Mesenchymal stem cell (in vitro differentiated cells and primary cell): ENCODE measurements around the gene TEP1.

Experiments used
- DNase-seq: peaks from one replicate; pipeline ENCODE4 v3.0.0-alpha.2; 2013
- H2AFZ ChIP-seq: one replicate; pipeline ENCODE4 v1.6.1; 2013; ENCODE audit warnings: low read depth, mild to moderate bottlenecking, control low read depth, inconsistent platforms, low read length, moderate library complexity
- H2AK5ac ChIP-seq: 2 replicates; pipeline ENCODE4 v1.6.1; 2013; ENCODE audit warnings: low read length, moderate library complexity, mild to moderate bottlenecking, inconsistent platforms; ENCODE audit not compliant: severe bottlenecking
- H2BK120ac ChIP-seq: one replicate; pipeline ENCODE4 v1.6.1; 2013; ENCODE audit warnings: low read depth, mild to moderate bottlenecking, inconsistent platforms, low read length, moderate library complexity
- H2BK12ac ChIP-seq, 2 experiments: one replicate each; pipeline ENCODE4 v1.6.1; 2013; ENCODE audit warnings: inconsistent platforms in 2 of 2, low read length in 2 of 2, mild to moderate bottlenecking in 2 of 2, moderate library complexity in 2 of 2, control low read depth in 1 of 2
- H2BK15ac ChIP-seq: one replicate; pipeline ENCODE4 v1.6.1; 2013; ENCODE audit warnings: mild to moderate bottlenecking, low read depth, inconsistent platforms; ENCODE audit not compliant: poor library complexity, severe bottlenecking
- H2BK5ac ChIP-seq: 2 replicates; pipeline ENCODE4 v1.6.1; 2013; ENCODE audit warnings: low read depth, mild to moderate bottlenecking, low read length, control low read depth, inconsistent platforms; ENCODE audit not compliant: poor library complexity, severe bottlenecking
- H3K14ac ChIP-seq, 2 experiments: one replicate each; pipeline ENCODE4 v1.6.1; 2013; ENCODE audit warnings: inconsistent platforms in 2 of 2, low read length in 2 of 2, control low read depth in 1 of 2, mild to moderate bottlenecking in 1 of 2, moderate library complexity in 1 of 2
- H3K18ac ChIP-seq, 2 experiments: one replicate each; pipeline ENCODE4 v1.6.1; 2013; ENCODE audit warnings: inconsistent platforms in 2 of 2, low read length in 2 of 2, control low read depth in 1 of 2, low read depth in 1 of 2, mild to moderate bottlenecking in 1 of 2
- H3K23ac ChIP-seq, 2 experiments: one replicate each; pipeline ENCODE4 v1.6.1; 2013; ENCODE audit warnings: inconsistent platforms in 2 of 2, low read length in 2 of 2, mild to moderate bottlenecking in 2 of 2, moderate library complexity in 2 of 2, control low read depth in 1 of 2
- H3K27ac ChIP-seq: 2 replicates; pipeline ENCODE4 v1.5.1; 2013; ENCODE audit warnings: mild to moderate bottlenecking, moderate library complexity, low read length, control low read depth, inconsistent platforms; ENCODE audit not compliant: poor library complexity, severe bottlenecking
- H3K27me3 ChIP-seq, 2 experiments: 2 replicates each; pipeline versions ENCODE4 v1.6.1 to v1.7.0; 2013; ENCODE audit warnings: low read length in 2 of 2, mild to moderate bottlenecking in 2 of 2, moderate library complexity in 2 of 2, control low read depth in 1 of 2, inconsistent platforms in 1 of 2; ENCODE audit not compliant: control insufficient read depth in 1 of 2, insufficient read depth in 1 of 2
- H3K36me3 ChIP-seq, 2 experiments: 2 replicates each; pipeline versions ENCODE4 v1.6.1 to v1.7.0; 2013; ENCODE audit warnings: low read length in 2 of 2, control low read depth in 1 of 2, inconsistent platforms in 1 of 2, low read depth in 1 of 2, mild to moderate bottlenecking in 1 of 2; ENCODE audit not compliant: insufficient read depth in 2 of 2, control insufficient read depth in 1 of 2
- H3K4ac ChIP-seq, 2 experiments: one replicate each; pipeline ENCODE4 v1.6.1; 2013; ENCODE audit warnings: inconsistent platforms in 2 of 2, low read length in 2 of 2, mild to moderate bottlenecking in 2 of 2, moderate library complexity in 2 of 2, control low read depth in 1 of 2, low read depth in 1 of 2
- H3K4me1 ChIP-seq: 2 replicates; pipeline ENCODE4 v1.6.1; 2013; ENCODE audit warnings: low read depth, low read length, control low read depth; ENCODE audit not compliant: control insufficient read depth, insufficient read depth
- H3K4me2 ChIP-seq: 2 replicates; pipeline ENCODE4 v1.6.1; 2013; ENCODE audit warnings: low read length, mild to moderate bottlenecking, inconsistent platforms; ENCODE audit not compliant: poor library complexity, severe bottlenecking
- H3K4me3 ChIP-seq, 2 experiments: 2 replicates each; pipeline versions ENCODE4 v1.5.1 to v1.7.0; 2013; ENCODE audit warnings: low read length in 2 of 2, mild to moderate bottlenecking in 2 of 2, control low read depth in 1 of 2, low read depth in 1 of 2; ENCODE audit not compliant: insufficient read depth in 1 of 2
- H3K79me1 ChIP-seq: replicated peaks from 2 replicates; pipeline ENCODE4 v1.6.1; 2013; ENCODE audit warnings: mild to moderate bottlenecking, control low read depth, low read length, inconsistent platforms; ENCODE audit not compliant: poor library complexity, severe bottlenecking
- H3K9ac ChIP-seq: 2 replicates; pipeline ENCODE4 v1.7.0; 2013; ENCODE audit warnings: mild to moderate bottlenecking, low read length, moderate library complexity
- H3K9me3 ChIP-seq: 2 replicates; pipeline ENCODE4 v1.7.0; 2013; ENCODE audit warnings: mild to moderate bottlenecking, low read length; ENCODE audit not compliant: control insufficient read depth
- H4K8ac ChIP-seq: one replicate; pipeline ENCODE4 v1.6.1; 2013; ENCODE audit warnings: inconsistent platforms, mild to moderate bottlenecking, low read length, moderate library complexity
- H4K91ac ChIP-seq: one replicate; pipeline ENCODE4 v1.6.1; 2013; ENCODE audit warnings: mild to moderate bottlenecking, low read length, inconsistent platforms
- WGBS: methylation state at CpG from one replicate; pipeline ENCODE4 v1.1.7; 2013; ENCODE audit warnings: mixed read lengths; 5-methylcytosine and 5-hydroxymethylcytosine counted together

Gene TEP1

GRCh38 chr14:20347747-20348146 lies 65.6 kb downstream of the TEP1 start:
- no peak overlapping the region for H4K91ac ChIP-seq
- no peak overlapping the region for H2AFZ ChIP-seq
- H2AK5ac ChIP-seq: no peak overlapping the region
- no peak overlapping the region for H3K18ac ChIP-seq
- H3K27me3 ChIP-seq: no peaks in the 10 kb centered on the region
- H2BK120ac ChIP-seq: no peak overlapping the region
- no peak overlapping the region for H3K23ac ChIP-seq
- peaks cover 17% of the 10 kb centered on the region for H3K79me1 ChIP-seq
- H3K36me3 ChIP-seq: peaks cover 14 to 64% of the 10 kb centered on the region in 2 experiments
- no peak for DNase-seq
- 96% methylated on average over 3 of the region's 3 CpGs for WGBS
- no peaks in the 10 kb centered on the region for H3K4me1 ChIP-seq
- H3K27ac ChIP-seq: no peak overlapping the region
- H3K4me2 ChIP-seq: no peak overlapping the region
- no peak overlapping the region for H3K4me3 ChIP-seq
- H2BK15ac ChIP-seq: no peak overlapping the region
- H2BK5ac ChIP-seq: no peak overlapping the region
- H2BK12ac ChIP-seq: no peak overlapping the region
- no peaks in the 10 kb centered on the region for H3K9me3 ChIP-seq
- H3K14ac ChIP-seq: no peak overlapping the region
- H4K8ac ChIP-seq: no peak overlapping the region
- H3K4ac ChIP-seq: no peak overlapping the region
- no peak overlapping the region for H3K9ac ChIP-seq

DNA sequence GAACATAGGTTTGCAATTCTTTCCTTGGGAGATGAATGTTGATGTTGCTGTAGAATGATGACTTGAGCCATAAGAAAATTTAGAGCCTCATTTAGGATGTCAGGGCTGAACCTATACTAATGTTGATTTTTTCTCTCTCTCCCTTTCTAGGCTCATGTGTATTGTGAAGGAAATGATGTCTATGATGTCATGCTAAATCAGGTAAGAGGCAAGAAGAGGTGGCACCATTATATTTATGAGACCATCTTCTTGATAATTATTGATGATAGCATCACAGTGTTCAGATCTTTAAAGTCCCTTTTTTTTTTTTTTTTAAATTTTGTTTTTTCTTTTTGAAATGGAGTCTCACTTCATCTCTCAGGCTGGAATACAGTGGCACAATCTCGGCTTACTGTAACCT lies 66.6 kb downstream of the TEP1 start:
- no peak for DNase-seq
- H3K4me1 ChIP-seq: no peaks in the 10 kb centered on the region
- no peak overlapping the region for H3K9ac ChIP-seq
- no peak overlapping the region for H3K4ac ChIP-seq
- H4K91ac ChIP-seq: no peak overlapping the region
- no peak overlapping the region for H4K8ac ChIP-seq
- 88% methylated on average over 1 of the region's 1 CpG for WGBS
- H3K79me1 ChIP-seq: peaks cover 16% of the 10 kb centered on the region
- no peak overlapping the region for H3K23ac ChIP-seq
- no peak overlapping the region for H3K27ac ChIP-seq
- H3K14ac ChIP-seq: no peak overlapping the region
- H2BK5ac ChIP-seq: no peak overlapping the region
- H2BK12ac ChIP-seq: no peak overlapping the region
- no peak overlapping the region for H2BK120ac ChIP-seq
- no peak overlapping the region for H2AK5ac ChIP-seq
- no peak overlapping the region for H2BK15ac ChIP-seq
- H3K4me3 ChIP-seq: no peak overlapping the region
- no peak overlapping the region for H3K4me2 ChIP-seq
- H3K36me3 ChIP-seq: peaks cover 8 to 54% of the 10 kb centered on the region in 2 experiments
- H3K18ac ChIP-seq: no peak overlapping the region
- H3K9me3 ChIP-seq: no peaks in the 10 kb centered on the region
- H3K27me3 ChIP-seq: no peaks in the 10 kb centered on the region
- H2AFZ ChIP-seq: no peak overlapping the region

- no peak overlapping the region for H3K27ac ChIP-seq
- H2BK12ac ChIP-seq: no peak overlapping the region
- no peak overlapping the region for H2BK120ac ChIP-seq
- H2AFZ ChIP-seq: no peak overlapping the region
- no peak overlapping the region for H3K23ac ChIP-seq
- no peak overlapping the region for H3K4me3 ChIP-seq
- H4K91ac ChIP-seq: no peak overlapping the region
- no peak overlapping the region for H3K4ac ChIP-seq
- H3K36me3 ChIP-seq: peaks cover 8 to 43% of the 10 kb centered on the region in 2 experiments
- no peaks in the 10 kb centered on the region for H3K9me3 ChIP-seq
- no peak overlapping the region for H2AK5ac ChIP-seq
- H4K8ac ChIP-seq: no peak overlapping the region
- 100% methylated on average over 1 of the region's 1 CpG for WGBS
- H3K27me3 ChIP-seq: no peaks in the 10 kb centered on the region
- H3K18ac ChIP-seq: no peak overlapping the region
- peaks cover 11% of the 10 kb centered on the region for H3K79me1 ChIP-seq
- no peaks in the 10 kb centered on the region for H3K4me1 ChIP-seq
- no peak overlapping the region for H2BK5ac ChIP-seq
- H2BK15ac ChIP-seq: no peak overlapping the region
- H3K4me2 ChIP-seq: no peak overlapping the region
- no peak overlapping the region for H3K14ac ChIP-seq
- no peak overlapping the region for H3K9ac ChIP-seq
- no peak for DNase-seq
Observed at GRCh38 chr14:20345366-20345765, 67.9 kb downstream of the TEP1 start.

- no peak overlapping the region for H2AFZ ChIP-seq
- peak; percentile 50 for DNase-seq
- H2BK12ac ChIP-seq: no peak overlapping the region
- no peak overlapping the region for H2BK5ac ChIP-seq
- no CpG with 5 or more reads among the region's 3 CpGs for WGBS
- no peak overlapping the region for H4K91ac ChIP-seq
- peak overlapping the region; percentile 98 for H3K9ac ChIP-seq
- H3K23ac ChIP-seq: no peak overlapping the region
- H2AK5ac ChIP-seq: no peak overlapping the region
- H3K14ac ChIP-seq: no peak overlapping the region
- no peaks in the 10 kb centered on the region for H3K4me1 ChIP-seq
- H3K79me1 ChIP-seq: peaks cover 8% of the 10 kb centered on the region
- H3K4ac ChIP-seq: no peak overlapping the region
- H3K27ac ChIP-seq: peak overlapping the region; percentile 66
- H4K8ac ChIP-seq: peak overlapping the region; percentile 35
- no peak overlapping the region for H2BK15ac ChIP-seq
- H3K9me3 ChIP-seq: no peaks in the 10 kb centered on the region
- H3K36me3 ChIP-seq: peaks cover 6 to 30% of the 10 kb centered on the region in 2 experiments
- peak overlapping the region; percentile 24 for H3K4me2 ChIP-seq
- H3K4me3 ChIP-seq: peak overlapping the region; percentile 70 to 94
- H3K27me3 ChIP-seq: no peaks in the 10 kb centered on the region
- no peak overlapping the region for H3K18ac ChIP-seq
- no peak overlapping the region for H2BK120ac ChIP-seq
Observed at GRCh38 chr14:20343862-20344220, 69.5 kb downstream of the TEP1 start.
